Fibroblast of skin of right quadriceps (primary cell): ENCODE results near the gene SMCO2.
A peak's percentile ranks its signal among the peaks of the same experiment; 100 is the strongest.

Experiments used
- DNase-seq: peaks from one replicate; pipeline ENCODE4 v3.0.0-alpha.2; 2013

SMCO2 gene

GRCh38 chr12:27455589-27455988, 9.1 kb downstream of the SMCO2 start:
- no peak for DNase-seq

- no peak for DNase-seq
Measured at GRCh38 chr12:27456618-27457017, 10.1 kb downstream of the SMCO2 start.

DNA sequence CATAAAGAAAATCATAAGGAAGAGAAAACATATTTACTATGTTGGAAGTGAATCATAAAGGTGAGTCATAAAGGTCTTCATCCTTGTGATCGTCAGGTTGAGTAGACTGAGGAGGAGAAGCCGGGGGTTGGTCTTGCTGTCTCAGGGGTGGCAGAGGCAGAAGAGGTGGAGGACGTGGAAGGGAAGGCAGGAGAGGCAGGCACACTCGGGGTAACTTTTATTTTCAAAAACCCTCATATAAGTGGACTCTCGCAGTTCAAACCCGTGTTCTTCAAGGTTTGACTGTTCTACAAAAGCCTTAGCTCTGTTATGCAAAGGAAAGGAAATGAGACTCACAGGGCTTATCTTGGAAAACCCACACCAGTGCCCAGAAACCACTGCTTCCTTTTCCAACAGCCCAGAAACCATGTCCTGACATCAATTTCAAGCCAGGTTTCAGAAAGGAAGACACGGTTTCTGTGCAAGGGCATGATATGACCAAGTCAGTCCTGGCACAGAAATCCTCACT, 14.0 kb downstream of the SMCO2 start:
- DNase-seq: peak; percentile 6

GRCh38 chr12:27462151-27462694, 15.7 kb downstream of the SMCO2 start:
- DNase-seq: peak; percentile 73

DNA sequence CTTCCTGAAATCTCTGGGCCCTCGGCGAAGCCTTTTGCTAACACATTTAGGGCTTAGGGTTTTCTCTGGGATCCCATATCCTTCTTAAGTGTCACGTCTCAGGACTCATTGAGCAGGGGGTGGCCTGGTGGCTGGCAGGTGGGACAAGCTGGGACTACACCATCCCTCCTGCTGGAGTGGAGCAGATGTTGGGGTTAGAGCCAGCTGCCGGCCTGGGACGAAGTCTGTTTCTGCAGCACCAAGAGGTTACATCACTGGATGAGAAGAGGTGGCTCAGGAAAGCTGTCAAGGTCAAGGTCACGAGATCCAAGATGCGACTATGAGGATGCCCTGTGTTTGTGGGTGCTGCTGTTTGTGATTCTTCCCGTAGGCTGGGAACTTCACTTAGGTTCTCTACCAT, 16.3 kb downstream of the SMCO2 start:
- no peak for DNase-seq

GRCh38 chr12:27463511-27464219, 17.1 kb downstream of the SMCO2 start:
- no peak for DNase-seq

DNA sequence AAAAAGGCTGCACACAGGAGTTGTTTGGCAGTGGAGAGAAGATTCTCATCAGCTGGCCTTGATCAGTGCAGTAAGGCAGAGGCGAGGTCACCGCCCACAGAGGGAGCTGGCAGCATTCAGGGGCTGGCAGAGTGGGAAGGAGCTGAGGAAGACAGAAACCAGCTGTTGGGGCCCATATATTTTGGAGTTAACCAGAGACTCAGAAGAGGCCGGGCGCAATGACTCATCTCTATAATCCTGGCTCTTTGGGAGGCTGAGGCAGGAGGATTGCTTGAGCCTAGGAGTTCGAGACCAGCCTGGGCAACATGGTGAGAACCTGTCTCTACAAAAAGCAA, 17.7 kb downstream of the SMCO2 start:
- peak; percentile 48 for DNase-seq

GRCh38 chr12:27467641-27468040, 21.1 kb downstream of the SMCO2 start:
- DNase-seq: no peak

- no peak for DNase-seq
Measured at GRCh38 chr12:27468241-27468640, 21.7 kb downstream of the SMCO2 start.

- DNase-seq: no peak
Measured at GRCh38 chr12:27469176-27469736, 22.7 kb downstream of the SMCO2 start.

DNA sequence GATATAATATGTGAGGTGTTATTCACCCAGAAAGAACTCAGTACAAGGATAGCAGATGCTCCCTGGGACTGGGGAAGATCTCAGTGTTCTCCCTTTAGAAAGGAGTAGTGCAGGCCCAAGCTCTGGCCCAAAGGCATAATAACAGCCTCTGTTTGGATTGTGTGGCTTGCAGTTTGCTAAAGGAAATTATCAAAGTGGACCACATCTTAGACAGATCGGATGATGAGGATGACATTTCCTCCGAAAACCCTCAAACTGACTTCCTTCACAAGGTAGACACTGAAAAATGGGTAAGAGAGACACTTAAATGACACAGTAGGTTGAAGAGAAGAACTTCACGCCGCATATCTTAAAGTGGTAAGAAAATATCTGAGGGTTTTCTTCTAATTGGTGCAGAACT, 26.1 kb downstream of the SMCO2 start:
- DNase-seq: no peak

- DNase-seq: peak; percentile 88
Measured at GRCh38 chr12:27474344-27474743, 27.8 kb downstream of the SMCO2 start.

GRCh38 chr12:27477049-27477448, 30.5 kb downstream of the SMCO2 start:
- no peak for DNase-seq

GRCh38 chr12:27478949-27479348, 32.4 kb downstream of the SMCO2 start:
- no peak for DNase-seq

DNA sequence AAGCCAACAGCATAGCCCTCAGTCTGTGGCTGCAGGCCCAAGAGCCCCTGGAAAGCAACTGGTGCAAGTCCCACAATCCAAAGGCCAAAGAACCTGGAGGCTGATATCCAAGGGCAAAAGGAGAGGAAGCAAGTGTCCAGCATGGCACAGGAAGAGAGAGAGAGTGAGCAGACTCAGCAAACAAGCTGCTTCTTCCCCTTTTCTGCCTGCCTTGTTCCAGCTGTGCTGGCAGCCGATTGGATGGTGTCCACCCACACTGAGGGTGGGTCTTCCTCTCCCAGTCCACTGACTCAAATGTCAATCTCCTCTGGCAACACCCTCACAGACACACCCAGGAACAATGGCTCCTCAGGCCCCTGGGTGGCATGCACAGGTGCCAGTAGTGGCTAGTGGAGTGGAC, 33.5 kb downstream of the SMCO2 start:
- DNase-seq: no peak

GRCh38 chr12:27486961-27487360, 40.4 kb downstream of the SMCO2 start:
- peak; percentile 69 for DNase-seq

GRCh38 chr12:27488479-27488878, 41.9 kb downstream of the SMCO2 start:
- DNase-seq: no peak

- no peak for DNase-seq
Measured at GRCh38 chr12:27491226-27491625, 44.7 kb downstream of the SMCO2 start.

DNA sequence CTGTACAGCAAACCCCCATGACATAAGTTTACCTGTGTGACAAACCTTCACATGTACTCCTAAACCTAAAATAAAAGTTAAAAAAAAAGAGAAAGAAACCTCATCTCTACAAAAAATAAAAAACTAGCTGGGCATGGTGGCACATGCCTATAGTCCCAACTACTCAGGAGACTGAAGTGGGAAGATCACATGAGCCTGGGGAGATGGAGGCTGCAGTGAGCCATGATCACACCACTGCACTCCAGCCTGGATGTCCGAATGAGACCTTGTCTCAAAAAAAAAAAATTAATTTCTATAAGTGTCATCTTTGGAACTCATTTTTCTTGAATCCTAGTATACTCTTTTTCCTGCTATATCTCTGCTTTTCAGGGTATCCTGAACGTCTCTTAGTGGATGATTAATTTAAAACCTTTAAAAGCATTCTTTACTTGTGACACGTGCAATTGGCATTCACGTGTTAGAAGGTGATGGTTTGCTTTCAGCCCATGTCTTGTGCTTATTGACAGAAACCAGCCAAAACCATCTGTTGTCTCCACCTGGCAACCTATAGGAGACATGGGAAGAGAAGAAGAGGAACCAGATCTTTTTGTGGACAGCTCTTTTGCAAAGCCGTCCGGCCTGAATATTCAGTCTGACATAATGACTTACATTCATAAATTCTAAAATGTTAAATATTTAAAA, 46.9 kb downstream of the SMCO2 start:
- peak; percentile 13 for DNase-seq

DNA sequence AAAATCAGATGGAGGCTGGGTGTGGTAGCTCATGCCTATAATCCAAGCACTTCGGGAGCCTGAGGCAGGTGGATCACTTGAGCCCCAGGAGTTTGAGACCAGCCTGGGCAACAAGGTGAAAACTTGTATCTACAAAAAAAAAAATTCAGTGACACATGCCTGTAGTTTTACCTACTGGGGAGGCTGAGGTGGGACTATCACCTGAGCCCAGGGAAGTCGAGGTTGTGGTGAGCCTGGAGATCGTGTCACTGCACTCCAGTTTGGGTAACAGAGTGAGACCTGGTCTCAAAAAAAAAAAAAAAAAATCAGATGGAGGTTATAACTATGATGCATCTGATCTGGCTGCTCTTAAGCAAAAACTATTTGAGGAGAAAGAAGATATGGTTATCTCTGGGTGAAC, 50.9 kb downstream of the SMCO2 start:
- no peak for DNase-seq

DNA sequence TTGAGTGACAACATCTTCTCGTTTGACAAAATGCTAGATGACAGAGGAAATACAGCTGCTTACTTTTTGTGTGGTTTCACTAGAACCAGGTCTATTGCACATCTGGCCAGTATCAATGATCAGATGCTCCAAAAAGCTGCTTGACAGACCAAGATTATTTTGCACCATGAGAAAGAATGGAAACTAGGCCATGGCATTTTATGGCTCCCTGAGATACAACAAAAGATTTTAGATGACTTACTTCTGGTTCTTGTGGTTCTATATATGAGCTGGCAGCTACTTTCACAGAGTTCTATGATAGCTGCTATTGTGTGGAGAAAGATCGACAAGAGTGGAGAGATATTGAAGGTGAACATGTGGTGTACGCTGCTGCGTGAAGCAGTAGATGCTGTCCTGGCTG, 51.6 kb downstream of the SMCO2 start:
- no peak for DNase-seq

- peak; percentile 45 for DNase-seq
Measured at GRCh38 chr12:27498761-27499160, 52.2 kb downstream of the SMCO2 start.

GRCh38 chr12:27499377-27499776, 52.8 kb downstream of the SMCO2 start:
- DNase-seq: no peak

DNA sequence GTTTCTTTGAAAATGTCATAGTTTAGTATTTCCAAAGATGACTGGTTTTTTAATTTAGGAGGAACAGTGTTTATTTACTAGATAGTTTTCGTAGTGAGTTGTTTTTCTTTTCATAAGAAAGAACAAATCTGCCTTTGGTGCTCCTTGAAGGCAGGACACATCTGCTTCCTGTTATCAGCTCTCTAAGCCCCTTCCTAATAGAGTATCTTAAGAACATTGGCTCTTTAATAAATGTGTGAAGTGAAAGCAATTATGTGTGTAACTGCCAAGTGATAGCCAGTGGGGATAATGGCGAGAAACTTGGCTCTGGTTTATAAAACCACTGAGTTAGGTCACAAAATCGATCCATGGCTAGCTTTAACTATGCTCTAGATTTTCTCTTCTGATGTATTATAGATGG, 54.0 kb downstream of the SMCO2 start:
- no peak for DNase-seq
